ENCODE data around the gene CFTR. TPM values are rescaled to one million over a fixed set of nuclear protein-coding genes. Genes with fewer than 3 reads are reported as not detected.

Gene CFTR
- total RNA-seq, 1 donor from 2014 or later: 0.18 TPM

DNA sequence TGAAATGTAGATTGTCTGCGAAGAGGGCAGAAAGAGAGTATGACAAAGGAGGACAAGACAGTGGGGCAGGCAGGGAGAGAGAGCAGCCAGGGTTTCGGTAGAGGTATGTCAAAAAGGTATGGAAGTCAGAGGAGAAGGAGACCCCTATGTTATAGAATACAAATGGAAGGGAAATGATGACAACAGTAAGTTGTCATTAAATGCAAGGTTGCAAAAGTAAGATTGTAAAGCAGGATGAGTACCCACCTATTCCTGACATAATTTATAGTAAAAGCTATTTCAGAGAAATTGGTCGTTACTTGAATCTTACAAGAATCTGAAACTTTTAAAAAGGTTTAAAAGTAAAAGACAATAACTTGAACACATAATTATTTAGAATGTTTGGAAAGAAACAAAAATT lies 126.3 kb downstream of the CFTR start:
- Mint-ChIP-seq H3K9me3 (ENCODE audit: unreplicated experiment) (no peaks in the 10 kb centered on the region), H3K4me3 (ENCODE audit: unreplicated experiment) (no peak overlapping the region), H3K27me3 (ENCODE audit: unreplicated experiment) (peaks cover 1% of the 10 kb centered on the region), H3K27ac (ENCODE audit: unreplicated experiment) (no peak overlapping the region), H3K4me1 (ENCODE audit: unreplicated experiment) (no peaks in the 10 kb centered on the region), H3K36me3 (ENCODE audit: low read depth, unreplicated experiment) (no peaks in the 10 kb centered on the region)
- no peak for DNase-seq (ENCODE audit: low spot score)
- TF ChIP-seq, protein P1, sequence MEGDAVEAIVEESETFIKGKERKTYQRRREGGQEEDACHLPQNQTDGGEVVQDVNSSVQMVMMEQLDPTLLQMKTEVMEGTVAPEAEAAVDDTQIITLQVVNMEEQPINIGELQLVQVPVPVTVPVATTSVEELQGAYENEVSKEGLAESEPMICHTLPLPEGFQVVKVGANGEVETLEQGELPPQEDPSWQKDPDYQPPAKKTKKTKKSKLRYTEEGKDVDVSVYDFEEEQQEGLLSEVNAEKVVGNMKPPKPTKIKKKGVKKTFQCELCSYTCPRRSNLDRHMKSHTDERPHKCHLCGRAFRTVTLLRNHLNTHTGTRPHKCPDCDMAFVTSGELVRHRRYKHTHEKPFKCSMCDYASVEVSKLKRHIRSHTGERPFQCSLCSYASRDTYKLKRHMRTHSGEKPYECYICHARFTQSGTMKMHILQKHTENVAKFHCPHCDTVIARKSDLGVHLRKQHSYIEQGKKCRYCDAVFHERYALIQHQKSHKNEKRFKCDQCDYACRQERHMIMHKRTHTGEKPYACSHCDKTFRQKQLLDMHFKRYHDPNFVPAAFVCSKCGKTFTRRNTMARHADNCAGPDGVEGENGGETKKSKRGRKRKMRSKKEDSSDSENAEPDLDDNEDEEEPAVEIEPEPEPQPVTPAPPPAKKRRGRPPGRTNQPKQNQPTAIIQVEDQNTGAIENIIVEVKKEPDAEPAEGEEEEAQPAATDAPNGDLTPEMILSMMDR (IDR thresholded peaks at IDR 0.05; ENCODE audit: unreplicated experiment): no peak

GRCh38 chr7:117610396-117610795 lies 130.6 kb downstream of the CFTR start:
- Mint-ChIP-seq H3K4me1 (ENCODE audit: unreplicated experiment) (no peaks in the 10 kb centered on the region), H3K27ac (ENCODE audit: unreplicated experiment) (no peak overlapping the region), H3K36me3 (ENCODE audit: low read depth, unreplicated experiment) (no peaks in the 10 kb centered on the region), H3K4me3 (ENCODE audit: unreplicated experiment) (no peak overlapping the region), H3K27me3 (ENCODE audit: unreplicated experiment) (peaks cover under 1% of the 10 kb centered on the region), H3K9me3 (ENCODE audit: unreplicated experiment) (no peaks in the 10 kb centered on the region)
- no peak for DNase-seq (ENCODE audit: low spot score)
- TF ChIP-seq, protein P1 (IDR thresholded peaks at IDR 0.05; ENCODE audit: unreplicated experiment): no peak

DNA sequence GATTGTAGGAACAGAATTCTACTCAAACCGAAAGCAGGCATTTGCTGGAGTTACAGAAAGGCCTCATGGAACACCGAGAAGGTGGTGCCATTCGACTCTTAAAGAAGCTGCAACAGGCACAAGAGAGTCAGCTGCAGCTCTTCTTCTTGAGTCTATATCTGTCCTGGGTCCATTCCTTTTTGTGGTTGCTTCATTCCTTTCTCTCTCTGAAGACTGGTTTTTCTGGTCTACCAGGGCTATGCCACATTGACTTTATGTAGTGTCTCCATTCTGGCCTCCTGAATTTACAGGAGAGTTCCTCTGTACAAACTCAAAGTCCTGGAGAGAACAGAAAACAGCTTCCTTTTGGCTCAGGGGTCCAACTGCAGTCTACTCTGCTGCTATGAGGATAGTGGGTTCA lies 132.8 kb downstream of the CFTR start:
- H3K27me3 Mint-ChIP-seq (ENCODE audit: unreplicated experiment): no peaks in the 10 kb centered on the region
- no peak for DNase-seq (ENCODE audit: low spot score)
- no peaks in the 10 kb centered on the region for H3K9me3 Mint-ChIP-seq (ENCODE audit: unreplicated experiment)
- H3K4me3 Mint-ChIP-seq (ENCODE audit: unreplicated experiment): no peak overlapping the region
- no peaks in the 10 kb centered on the region for H3K4me1 Mint-ChIP-seq (ENCODE audit: unreplicated experiment)
- no peaks in the 10 kb centered on the region for H3K36me3 Mint-ChIP-seq (ENCODE audit: low read depth, unreplicated experiment)
- TF ChIP-seq, protein P1 (IDR thresholded peaks at IDR 0.05; ENCODE audit: unreplicated experiment): no peak
- H3K27ac Mint-ChIP-seq (ENCODE audit: unreplicated experiment): no peak overlapping the region

GRCh38 chr7:117616694-117617093 lies 136.9 kb downstream of the CFTR start:
- Mint-ChIP-seq H3K27me3 (ENCODE audit: unreplicated experiment) (peaks cover 4% of the 10 kb centered on the region), H3K36me3 (ENCODE audit: low read depth, unreplicated experiment) (no peaks in the 10 kb centered on the region), H3K4me1 (ENCODE audit: unreplicated experiment) (no peaks in the 10 kb centered on the region), H3K4me3 (ENCODE audit: unreplicated experiment) (no peak overlapping the region), H3K9me3 (ENCODE audit: unreplicated experiment) (no peaks in the 10 kb centered on the region), H3K27ac (ENCODE audit: unreplicated experiment) (no peak overlapping the region)
- no peak for DNase-seq (ENCODE audit: low spot score)
- TF ChIP-seq, protein P1 (IDR thresholded peaks at IDR 0.05; ENCODE audit: unreplicated experiment): no peak

DNA sequence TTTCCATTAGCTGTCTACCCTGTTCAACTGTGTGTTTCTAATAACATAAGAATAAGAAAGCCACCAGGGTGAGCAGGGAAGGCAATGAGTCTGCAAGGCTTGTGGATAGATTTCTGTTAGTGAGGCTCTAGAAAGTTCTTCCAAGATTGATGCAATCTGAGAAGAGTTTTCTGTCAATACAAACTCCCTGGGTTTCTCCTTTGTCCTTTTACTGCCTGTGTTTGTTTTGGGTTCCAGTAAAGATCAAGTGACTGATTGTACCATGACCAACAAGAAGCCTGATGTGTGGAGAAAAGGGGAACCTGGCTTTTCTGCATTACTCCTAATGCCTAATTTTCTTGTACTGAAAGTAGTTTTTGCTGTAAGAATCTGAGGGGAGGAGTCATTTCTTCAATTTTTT lies 139.9 kb downstream of the CFTR start:
- Mint-ChIP-seq H3K4me1 (ENCODE audit: unreplicated experiment) (no peaks in the 10 kb centered on the region), H3K27me3 (ENCODE audit: unreplicated experiment) (peaks cover 4% of the 10 kb centered on the region), H3K4me3 (ENCODE audit: unreplicated experiment) (no peak overlapping the region), H3K36me3 (ENCODE audit: low read depth, unreplicated experiment) (no peaks in the 10 kb centered on the region), H3K27ac (ENCODE audit: unreplicated experiment) (no peak overlapping the region), H3K9me3 (ENCODE audit: unreplicated experiment) (no peaks in the 10 kb centered on the region)
- no peak for DNase-seq (ENCODE audit: low spot score)
- TF ChIP-seq, protein P1 (IDR thresholded peaks at IDR 0.05; ENCODE audit: unreplicated experiment): no peak
